IPS DF 19.7 (cell line): ENCODE measurements around the gene PRDX5.

Source experiments
- DNase-seq: peaks from one replicate; pipeline ENCODE4 v3.0.0-alpha.2; 2013; ENCODE audit warnings: low read depth, low spot score

The PRDX5 gene

GRCh38 chr11:64362339-64362738 lies 44.4 kb downstream of the PRDX5 start:
- no peak for DNase-seq

- no peak for DNase-seq
Observed at GRCh38 chr11:64364435-64364834, 46.5 kb downstream of the PRDX5 start.

GRCh38 chr11:64364911-64365310 lies 47.0 kb downstream of the PRDX5 start:
- no peak for DNase-seq

- DNase-seq = no peak
Observed at GRCh38 chr11:64366751-64367150, 48.8 kb downstream of the PRDX5 start.

- no peak for DNase-seq
Observed at GRCh38 chr11:64367931-64368672, 50.2 kb downstream of the PRDX5 start.

- no peak for DNase-seq
Observed at GRCh38 chr11:64368673-64369074, 50.8 kb downstream of the PRDX5 start.

- no peak for DNase-seq
Observed at GRCh38 chr11:64369440-64370421, 51.8 kb downstream of the PRDX5 start.

GRCh38 chr11:64371201-64371600 lies 53.3 kb downstream of the PRDX5 start:
- DNase-seq = no peak
